Limb (tissue), 2 donors: ENCODE measurements around the gene CEP76.

Experiments
- DNase-seq, 2 donors: peaks; one replicate each; pipeline ENCODE4 v3.0.0-alpha.2; 2016; ENCODE audit errors: extremely low spot score in 2 of 2

The CEP76 gene, protein sequence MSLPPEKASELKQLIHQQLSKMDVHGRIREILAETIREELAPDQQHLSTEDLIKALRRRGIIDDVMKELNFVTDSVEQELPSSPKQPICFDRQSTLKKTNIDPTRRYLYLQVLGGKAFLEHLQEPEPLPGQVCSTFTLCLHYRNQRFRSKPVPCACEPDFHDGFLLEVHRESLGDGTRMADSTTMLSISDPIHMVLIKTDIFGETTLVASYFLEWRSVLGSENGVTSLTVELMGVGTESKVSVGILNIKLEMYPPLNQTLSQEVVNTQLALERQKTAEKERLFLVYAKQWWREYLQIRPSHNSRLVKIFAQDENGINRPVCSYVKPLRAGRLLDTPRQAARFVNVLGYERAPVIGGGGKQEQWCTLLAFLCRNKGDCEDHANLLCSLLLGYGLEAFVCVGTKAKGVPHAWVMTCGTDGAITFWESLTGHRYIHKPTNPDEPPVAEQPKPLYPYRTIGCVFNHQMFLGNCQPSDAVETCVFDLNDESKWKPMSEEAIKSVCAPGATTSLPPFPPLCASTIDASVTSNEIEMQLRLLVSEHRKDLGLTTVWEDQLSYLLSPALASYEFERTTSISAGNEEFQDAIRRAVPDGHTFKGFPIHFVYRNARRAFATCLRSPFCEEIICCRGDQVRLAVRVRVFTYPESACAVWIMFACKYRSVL

DNA sequence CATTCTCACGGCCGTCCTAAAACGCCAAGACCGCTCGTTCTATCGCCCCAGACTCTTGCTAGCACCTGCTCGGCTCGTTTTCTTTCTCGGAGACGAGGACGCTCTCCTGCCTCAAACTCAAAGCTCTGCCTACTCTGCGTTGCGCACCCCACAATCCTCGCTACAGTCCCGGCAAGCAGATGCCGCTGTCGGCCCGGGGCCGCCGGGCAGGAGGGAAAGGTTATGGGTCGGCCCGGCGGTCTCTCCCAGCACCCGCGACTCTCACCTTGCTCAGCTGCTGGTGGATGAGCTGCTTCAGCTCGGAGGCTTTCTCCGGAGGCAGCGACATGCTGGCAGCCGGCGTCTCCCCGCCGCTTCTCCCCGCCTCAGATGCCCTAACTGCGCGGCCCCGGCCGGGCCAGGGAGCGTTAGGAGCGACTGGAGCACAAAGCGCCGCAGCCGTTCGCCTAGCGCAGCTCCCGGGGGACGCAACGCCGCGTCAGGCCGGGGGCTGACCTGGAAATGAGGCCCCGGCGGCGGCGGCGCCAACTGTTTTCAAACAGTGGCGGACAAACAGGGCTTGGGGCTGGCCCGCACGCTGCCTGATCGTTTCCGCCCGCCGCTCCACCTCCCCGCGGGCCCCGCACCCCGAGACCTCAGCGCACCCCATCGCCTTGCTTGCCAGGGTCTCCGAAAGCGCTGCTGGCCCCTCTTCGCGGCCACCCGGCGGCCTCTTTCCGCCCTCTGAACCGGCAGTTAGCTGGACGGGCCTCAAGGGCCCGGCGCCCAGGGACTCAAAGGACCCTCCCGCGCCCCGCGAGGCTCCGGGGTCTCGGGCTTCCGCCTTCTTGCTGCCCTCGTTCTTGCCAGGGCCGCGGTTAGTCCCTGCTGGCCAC is at the start of gene CEP76, which contains the start of gene PSMG2:
Gene CEP76, minus strand, starts transcription at position 503 of the 875 bp plus-strand sequence. Its CDS starts 175 bp downstream, at position 328.
Gene PSMG2, plus strand, starts transcription at position 822 of the 875 bp plus-strand sequence. CDS start 66 bp downstream, outside the sequence.
- DNase-seq, result peak; percentile 86 to 93

DNA sequence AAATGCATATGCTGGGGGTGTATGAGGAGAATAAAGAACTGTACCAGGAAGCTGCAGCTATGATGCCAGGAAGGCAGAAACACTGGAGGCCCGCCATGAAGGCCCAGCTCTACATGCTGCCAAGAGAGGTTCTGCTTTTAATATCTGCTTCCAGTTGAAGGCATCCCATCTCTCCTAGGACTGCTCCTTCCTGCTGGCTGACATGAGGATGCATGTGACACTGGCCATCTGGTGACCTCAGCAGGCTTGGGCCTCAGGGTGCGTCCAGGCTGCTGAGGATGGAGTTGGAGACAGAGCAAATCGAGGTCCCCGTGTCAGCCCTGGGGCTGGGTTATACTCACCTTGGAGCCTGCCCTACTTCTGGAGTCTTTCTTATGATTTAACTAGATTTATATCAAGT is 49.4 kb upstream of the CEP76 start:
- no peak for DNase-seq

DNA sequence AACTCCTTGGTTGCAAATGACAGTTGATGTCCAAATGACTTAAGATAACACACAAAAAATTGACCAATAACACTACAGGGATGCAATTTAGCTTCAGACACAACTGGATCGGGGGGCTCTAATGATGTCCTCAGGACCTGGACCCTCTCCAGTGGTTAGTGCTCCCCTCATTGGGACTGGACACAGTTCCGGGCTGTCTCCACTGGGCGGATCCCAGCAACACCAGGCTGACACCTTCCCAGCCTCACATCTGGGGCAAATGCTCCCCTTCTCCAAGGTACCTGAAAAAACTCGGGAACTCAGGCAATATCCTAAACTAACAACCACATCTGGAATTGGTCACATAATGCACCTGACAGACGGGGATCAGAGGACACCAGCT is 49.0 kb upstream of the CEP76 start:
- DNase-seq, result no peak

DNA sequence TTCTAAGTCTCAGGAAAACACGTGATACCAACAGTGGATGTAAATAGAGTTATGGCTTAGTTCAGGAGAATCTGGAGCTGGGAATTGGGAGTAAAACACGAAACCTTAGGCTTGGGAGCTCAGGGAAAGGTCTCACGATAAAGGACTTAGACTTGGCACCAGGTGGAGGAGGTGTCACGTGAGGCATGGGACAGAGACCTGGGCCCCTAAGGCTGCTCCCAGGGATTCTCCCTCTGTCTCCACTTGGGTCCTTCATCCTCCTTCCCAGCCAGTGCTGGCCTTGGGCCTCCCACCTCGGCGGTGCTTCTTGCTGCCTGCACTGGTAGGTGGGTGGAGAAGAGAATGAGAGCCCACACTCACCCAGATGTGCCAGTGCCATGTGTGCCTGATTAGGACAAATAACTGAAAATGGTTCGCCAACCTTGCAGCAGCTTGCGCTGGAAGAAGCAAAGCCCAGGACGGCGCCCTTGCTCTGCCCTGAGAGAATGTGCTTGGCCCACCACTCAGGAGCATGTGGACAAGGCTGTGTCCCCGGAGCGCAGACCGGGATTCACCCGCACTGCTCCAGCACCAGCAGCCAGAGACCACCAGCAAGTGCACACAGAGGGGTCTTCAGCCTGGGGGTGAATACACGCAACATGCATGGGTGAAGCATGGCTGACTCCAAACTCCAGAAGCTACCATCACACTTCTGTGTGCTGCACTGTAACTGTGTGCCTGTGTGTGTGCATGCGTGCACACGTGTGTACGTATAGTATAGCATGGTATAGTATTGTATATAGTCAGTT is 48.4 kb upstream of the CEP76 start:
- no peak for DNase-seq

GRCh38 chr18:12750076-12750714 is 47.7 kb upstream of the CEP76 start:
- DNase-seq, result no peak

DNA sequence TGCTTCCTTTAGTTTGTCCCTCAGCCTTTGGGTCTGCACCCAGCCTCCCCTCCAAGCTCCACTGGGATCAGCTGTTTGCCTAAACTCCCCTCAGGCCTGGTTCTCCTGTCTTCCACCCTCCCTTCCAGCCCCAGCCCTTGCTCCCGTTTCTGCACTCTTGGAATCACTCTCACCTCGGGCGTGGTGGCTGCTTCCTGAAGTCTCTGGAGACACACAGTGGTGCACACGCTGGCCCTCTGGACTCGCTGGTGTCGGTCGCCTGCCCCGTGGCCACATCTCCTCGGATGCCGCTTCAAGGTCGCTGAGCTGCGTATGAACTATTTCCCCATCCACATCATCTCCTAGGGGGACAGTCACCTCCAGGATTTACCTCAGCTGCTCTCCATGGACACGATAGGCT is 46.6 kb upstream of the CEP76 start:
- DNase-seq, result no peak

- no peak for DNase-seq
Observed at GRCh38 chr18:12748671-12749070, 46.1 kb upstream of the CEP76 start.

DNA sequence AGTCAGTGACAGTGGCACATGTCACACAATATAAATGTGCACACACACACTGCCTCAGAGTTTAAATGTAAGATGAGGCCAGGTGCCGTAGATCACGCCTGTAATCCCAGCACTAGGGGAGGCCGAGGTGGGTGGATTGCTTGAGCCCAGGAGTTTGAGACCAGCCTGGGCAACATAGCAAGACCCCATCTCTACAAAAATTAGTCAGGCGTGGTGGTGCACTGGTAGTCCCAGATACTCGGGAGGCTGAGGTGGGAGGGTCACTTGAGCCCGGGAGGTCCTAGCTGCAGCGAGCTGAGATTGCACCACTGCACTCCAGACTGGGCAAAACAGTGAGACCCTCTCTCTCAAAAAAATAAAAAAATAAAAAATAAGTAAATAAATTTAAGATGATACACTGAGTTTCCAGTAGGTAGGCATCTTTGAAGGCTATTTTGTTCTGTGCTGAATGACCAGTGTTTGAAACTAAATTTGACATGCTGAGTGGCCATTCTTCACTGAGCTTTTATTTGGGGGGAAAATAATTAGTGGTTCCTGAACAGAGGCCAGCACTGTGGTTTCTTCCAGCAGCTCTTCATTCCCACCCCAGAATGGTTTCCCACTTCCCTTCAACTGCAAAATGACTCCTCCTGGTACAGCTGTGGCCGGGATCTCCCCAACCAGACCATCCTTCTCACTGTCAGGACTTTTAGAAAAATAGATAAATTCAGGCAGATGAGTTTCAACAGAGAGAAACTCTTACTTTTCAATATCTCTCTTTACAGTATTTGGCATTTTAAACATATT is 45.2 kb upstream of the CEP76 start:
- no peak for DNase-seq

DNA sequence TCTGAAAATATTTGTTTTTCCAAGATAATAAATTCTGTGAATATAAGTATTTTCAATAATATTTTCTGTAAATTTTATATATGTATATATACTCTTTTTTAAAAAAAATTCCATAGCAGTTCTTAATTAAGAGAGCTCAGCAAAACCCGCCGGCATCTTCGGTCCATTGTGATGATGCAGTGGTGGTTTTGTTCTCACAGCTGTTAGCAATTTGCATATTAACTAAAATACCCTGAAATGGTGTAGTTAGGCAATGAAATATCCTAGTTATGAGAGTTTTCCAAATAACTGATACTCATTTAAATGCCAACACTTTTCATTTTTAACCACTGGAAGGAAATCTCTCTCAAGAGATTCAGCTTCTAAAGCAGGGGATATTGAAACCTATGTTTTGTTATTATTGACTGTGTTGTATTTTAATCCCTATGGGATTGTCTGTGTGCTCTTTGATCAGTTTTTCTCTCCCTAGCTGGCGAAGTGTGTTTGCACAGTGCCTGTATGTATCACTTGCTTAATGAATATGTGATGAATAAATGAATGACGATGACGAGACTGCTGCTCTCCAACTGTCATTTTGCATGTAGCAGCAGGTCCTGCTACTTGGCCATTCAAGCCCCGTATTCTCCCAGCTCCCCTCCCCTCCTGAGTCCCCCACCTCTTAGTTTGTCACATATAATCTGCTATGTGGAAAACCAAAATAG is 42.7 kb upstream of the CEP76 start:
- no peak for DNase-seq

- peak in 1 of 2 donors; percentile 66 for DNase-seq
Observed at GRCh38 chr18:12744103-12744502, 41.6 kb upstream of the CEP76 start.

DNA sequence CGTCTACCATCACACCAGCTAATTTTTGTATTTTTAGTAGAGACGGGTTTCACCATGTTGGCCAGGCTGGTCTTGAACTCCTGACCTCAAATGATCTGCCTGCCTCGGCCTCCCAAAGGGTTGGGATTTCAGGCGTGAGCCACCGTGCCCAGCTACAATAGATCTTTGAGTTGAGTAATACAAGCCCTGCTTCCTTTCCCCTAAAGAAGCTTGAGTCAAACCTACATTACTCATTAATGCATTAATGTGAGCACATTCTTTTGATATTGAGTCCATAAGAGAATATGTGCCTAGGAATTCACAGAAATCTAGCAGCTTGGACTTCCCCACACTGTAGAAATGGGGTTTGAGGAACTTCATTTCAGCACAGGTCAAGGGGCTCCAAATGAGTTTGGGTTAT is 39.9 kb upstream of the CEP76 start:
- DNase-seq, result no peak

DNA sequence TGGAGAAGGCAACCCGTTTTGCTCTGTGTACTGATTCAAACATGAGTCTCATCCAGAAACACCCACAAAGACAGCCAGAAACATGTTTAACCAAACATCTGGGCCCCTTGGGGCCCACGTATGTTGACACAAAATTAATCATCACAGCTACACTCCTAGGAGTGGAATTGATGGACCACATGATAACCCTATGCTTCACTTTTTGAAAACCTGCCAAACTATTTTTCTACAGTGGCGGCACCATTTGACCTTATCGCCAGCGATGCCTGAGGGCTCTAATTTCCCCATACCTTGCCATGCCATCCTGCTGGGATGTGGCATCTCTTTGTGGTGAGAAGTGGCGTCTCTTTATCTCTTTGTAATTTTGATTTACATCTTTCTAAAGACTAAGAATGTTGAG is 38.8 kb upstream of the CEP76 start:
- no peak for DNase-seq

GRCh38 chr18:12737243-12737902 is 34.9 kb upstream of the CEP76 start:
- no peak for DNase-seq

GRCh38 chr18:12726774-12727550 is 24.4 kb upstream of the CEP76 start:
- peak; percentile 58 to 80 for DNase-seq

DNA sequence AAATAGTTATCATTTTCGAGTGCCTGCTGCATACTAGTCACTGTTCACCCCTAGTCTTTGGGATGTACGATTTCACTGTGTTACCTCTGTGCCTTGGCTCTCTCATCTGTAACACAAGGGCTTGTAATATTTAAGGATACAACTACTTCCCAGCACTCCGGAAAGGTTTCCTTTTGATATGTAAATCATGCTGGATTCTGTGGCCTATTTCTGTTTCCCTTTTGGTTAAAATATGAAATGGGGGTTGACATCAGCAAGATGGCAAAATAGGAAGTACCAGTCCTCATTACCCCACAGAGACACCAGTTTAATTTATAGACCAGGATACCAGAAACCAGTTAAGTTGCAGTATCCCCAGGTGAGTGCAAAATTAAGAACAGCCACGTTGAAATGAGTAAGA is 23.8 kb upstream of the CEP76 start:
- DNase-seq, result no peak

DNA sequence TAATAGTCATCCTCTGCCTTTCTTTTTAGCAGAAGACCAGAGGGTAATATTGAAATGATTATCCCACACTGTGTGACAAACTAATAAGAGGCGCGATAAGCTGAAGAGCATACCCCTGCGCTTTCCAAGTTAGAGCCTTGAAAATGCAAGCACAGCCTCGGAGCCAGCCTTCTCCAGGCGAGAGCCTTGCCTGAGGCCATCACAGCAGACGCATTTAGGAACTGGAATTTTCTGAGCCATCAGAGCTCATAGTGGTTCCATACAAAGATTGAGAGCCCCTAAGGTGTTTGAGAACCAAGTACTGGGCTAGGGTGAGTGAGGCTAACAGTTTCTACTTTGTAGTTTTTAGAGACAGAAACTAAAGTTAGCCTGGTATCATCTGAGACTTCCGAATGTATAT is 20.2 kb upstream of the CEP76 start:
- no peak for DNase-seq

DNA sequence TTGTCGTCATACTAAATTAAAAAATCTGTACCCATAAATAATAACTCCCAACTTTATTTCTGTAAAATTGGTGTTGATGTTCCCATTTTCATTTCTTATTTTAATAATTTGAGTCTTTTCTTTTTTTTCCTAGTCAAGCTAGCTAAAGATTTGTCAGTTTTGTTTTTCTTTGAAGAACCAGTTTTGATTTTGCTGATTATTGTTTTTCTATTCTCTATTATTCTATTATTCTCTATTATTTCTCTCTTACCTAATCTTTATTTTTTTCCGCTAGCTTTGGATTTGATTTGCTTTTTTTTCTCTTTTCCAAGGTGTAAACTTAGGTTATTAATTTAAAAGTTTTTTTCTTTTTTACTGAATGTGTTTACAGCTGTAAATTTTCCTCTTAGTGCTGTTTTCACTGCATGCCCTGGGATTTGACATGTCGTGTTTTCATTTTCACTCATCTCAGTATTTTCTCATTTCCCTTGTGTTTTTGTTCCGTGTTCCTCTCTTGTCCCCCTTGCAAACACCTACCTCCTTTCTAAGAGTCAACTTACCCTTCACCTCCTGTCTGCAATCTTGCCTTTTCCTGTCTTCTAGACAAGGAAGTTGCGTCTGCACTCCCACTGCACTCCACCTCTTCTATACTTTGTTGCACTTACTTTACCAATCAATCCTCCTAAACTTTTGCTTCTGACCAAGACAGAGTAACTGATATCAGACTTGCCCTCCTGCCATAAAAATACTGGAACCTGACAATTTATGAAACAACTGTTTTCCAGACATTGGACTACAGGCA is 19.2 kb upstream of the CEP76 start:
- DNase-seq, result no peak
